HG03354 (cell line): ENCODE measurements around the gene MCM7.

Source experiments
- ATAC-seq: cut with Tn5 transposase; IDR thresholded peaks from one replicate; pipeline ENCODE4 v1.9.1; 2021; ENCODE audit warnings: mild to moderate bottlenecking; ENCODE audit not compliant: unreplicated experiment, poor library complexity, severe bottlenecking

Gene MCM7

GRCh38 chr7:100124301-100125230, 23.4 kb upstream of the MCM7 start:
- no peak for ATAC-seq

GRCh38 chr7:100122568-100122967, 21.4 kb upstream of the MCM7 start:
- no peak for ATAC-seq

GRCh38 chr7:100122067-100122466, 20.9 kb upstream of the MCM7 start:
- no peak for ATAC-seq

GRCh38 chr7:100120733-100121036, 19.5 kb upstream of the MCM7 start:
- ATAC-seq = no peak

GRCh38 chr7:100119970-100120732, 19.0 kb upstream of the MCM7 start:
- ATAC-seq = peak; percentile 41

- peak; percentile 73 for ATAC-seq
These were observed 18.1 kb upstream of the MCM7 start, which contains the start of the genes CNPY4 and TAF6 for GRCh38 chr7:100119072-100119969. Gene CNPY4 (plus strand): TSS chr7:100119634. CDS start chr7:100119745, 111 bp downstream. Gene TAF6 (minus strand): TSS chr7:100119358. CDS start chr7:100114209, 5,149 bp downstream.

- no peak for ATAC-seq
These were observed 17.3 kb upstream of the MCM7 start for GRCh38 chr7:100118388-100119071.

GRCh38 chr7:100115026-100115425, 13.8 kb upstream of the MCM7 start:
- ATAC-seq = no peak

GRCh38 chr7:100111914-100112313, 10.7 kb upstream of the MCM7 start:
- no peak for ATAC-seq

- no peak for ATAC-seq
These were observed 10.0 kb upstream of the MCM7 start for GRCh38 chr7:100111156-100111555.

- ATAC-seq = no peak
These were observed 8.4 kb upstream of the MCM7 start for GRCh38 chr7:100109521-100110163.

- no peak for ATAC-seq
These were observed 6.7 kb upstream of the MCM7 start for GRCh38 chr7:100107890-100108289.

- no peak for ATAC-seq
These were observed 6.0 kb upstream of the MCM7 start for GRCh38 chr7:100107125-100107737.

- ATAC-seq = no peak
These were observed 5.4 kb upstream of the MCM7 start for GRCh38 chr7:100106633-100107032.

GRCh38 chr7:100105534-100105933, 4.3 kb upstream of the MCM7 start:
- no peak for ATAC-seq

GRCh38 chr7:100102950-100103840, 2.0 kb upstream of the MCM7 start:
- ATAC-seq = no peak

GRCh38 chr7:100100420-100101015, 679 bp downstream of the MCM7 start:
- ATAC-seq = peak; percentile 71
